Fibroblast of skin of left quadriceps (primary cell): Measurements from ENCODE around the gene KRTAP2-2.
"Not testable (repeated sequence)": the region's sequence is repeated elsewhere in the genome, so short reads cannot be mapped to it uniquely, and the experiment has no call there.

Experiments used
- DNase-seq, 2 experiments: peaks; one replicate each; pipeline ENCODE4 v3.0.0-alpha.2; 2013; ENCODE audit warnings: low read depth in 2 of 2

Gene KRTAP2-2

GRCh38 chr17:41064301-41064700 is 9.3 kb upstream of the KRTAP2-2 start:
- DNase-seq = no peak

- DNase-seq = no peak
These were observed 8.4 kb upstream of the KRTAP2-2 start for GRCh38 chr17:41063449-41063848.

- peak; percentile 97 to 98 for DNase-seq
These were observed 6.9 kb upstream of the KRTAP2-2 start for GRCh38 chr17:41061964-41062363.

GRCh38 chr17:41060052-41060604 is 5.1 kb upstream of the KRTAP2-2 start, which contains the start of gene KRTAP2-3:
Gene KRTAP2-3, minus strand, starts transcription at chr17:41060114. Its CDS starts 64 bp downstream, at chr17:41060050.
- peak; percentile 91 to 92 for DNase-seq

- DNase-seq = peak; percentile 93
These were observed 4.4 kb upstream of the KRTAP2-2 start for GRCh38 chr17:41059276-41060051.

GRCh38 chr17:41058741-41059140 is 3.7 kb upstream of the KRTAP2-2 start:
- no peak for DNase-seq

- no peak for DNase-seq
These were observed 2.5 kb upstream of the KRTAP2-2 start for GRCh38 chr17:41057547-41057946.

GRCh38 chr17:41054556-41054955 is 474 bp downstream of the KRTAP2-2 start:
- DNase-seq = not testable (repeated sequence)

- DNase-seq = no peak
These were observed 1.0 kb downstream of the KRTAP2-2 start for GRCh38 chr17:41054025-41054424.

- DNase-seq = peak in 1 of 2 experiments; percentile 54
These were observed 2.5 kb downstream of the KRTAP2-2 start for GRCh38 chr17:41052566-41052965.

GRCh38 chr17:41049110-41049509 is 5.9 kb downstream of the KRTAP2-2 start:
- DNase-seq = no peak

- no peak for DNase-seq
These were observed 6.6 kb downstream of the KRTAP2-2 start for GRCh38 chr17:41048441-41048840.

GRCh38 chr17:41046735-41047465 is 8.1 kb downstream of the KRTAP2-2 start, which contains the start of gene KRTAP2-1:
Gene KRTAP2-1, minus strand, starts transcription at chr17:41047316. Its CDS starts 49 bp downstream, at chr17:41047267.
- DNase-seq = not testable (repeated sequence)

GRCh38 chr17:41042953-41043352 is 12.1 kb downstream of the KRTAP2-2 start:
- DNase-seq = no peak

- DNase-seq = not testable (repeated sequence)
These were observed 14.1 kb downstream of the KRTAP2-2 start, which contains the start of gene KRTAP1-1 for GRCh38 chr17:41040783-41041571. Gene KRTAP1-1, minus strand, starts transcription at chr17:41041450. Its CDS starts 53 bp downstream, at chr17:41041397.

- no peak for DNase-seq
These were observed 17.1 kb downstream of the KRTAP2-2 start for GRCh38 chr17:41037853-41038350.

GRCh38 chr17:41034346-41034935 is 20.6 kb downstream of the KRTAP2-2 start, which contains the start of gene KRTAP1-3:
Gene KRTAP1-3, minus strand, starts transcription at chr17:41034874. Its CDS starts 53 bp downstream, at chr17:41034821.
- DNase-seq = not testable (repeated sequence)

GRCh38 chr17:41029633-41030245 is 25.3 kb downstream of the KRTAP2-2 start, which contains the start of gene KRTAP1-4:
Gene KRTAP1-4, minus strand, starts transcription at chr17:41030195. Its CDS starts 117 bp downstream, at chr17:41030078.
- DNase-seq = no peak

GRCh38 chr17:41026715-41027471 is 28.1 kb downstream of the KRTAP2-2 start, which contains the start of gene KRTAP1-5:
Gene KRTAP1-5, minus strand, starts transcription at chr17:41027208. Its CDS starts 53 bp downstream, at chr17:41027155.
- DNase-seq = peak; percentile 74 to 77
